ENCODE data around the gene LGR6. TPM values are rescaled to one million over a fixed set of nuclear protein-coding genes. Genes with fewer than 3 reads are reported as not detected.
A peak's percentile ranks its signal among the peaks of the same experiment; 100 is the strongest.

LGR6 gene
- total RNA-seq, 6 experiments from 2014 or later: 0.17 to 2.0 (median 1.0) TPM

DNA sequence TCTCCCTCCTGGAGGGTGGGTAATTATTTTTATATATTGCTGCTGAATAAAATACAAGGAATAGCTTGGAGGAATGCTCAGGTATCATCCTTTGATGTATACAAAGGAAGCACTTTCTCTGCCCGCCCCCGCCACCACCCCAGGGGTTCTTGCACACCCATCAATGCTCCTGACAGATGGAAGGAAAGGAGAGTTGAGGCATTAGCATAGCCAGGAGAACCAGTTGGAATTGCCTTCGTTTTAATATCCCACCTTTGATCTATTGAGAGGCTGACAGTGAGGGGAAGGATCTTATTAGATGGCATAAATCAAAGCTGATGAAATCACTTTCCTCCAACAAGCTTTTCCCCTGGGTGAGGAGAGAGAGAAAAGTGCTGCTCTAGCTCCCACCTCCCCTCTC, 71.1 kb downstream of the LGR6 start:
- WGBS (ENCODE audit: insufficient coverage, low coverage, low lambda C conversion rate, missing lambda C conversion rate): 56% methylated on average over 3 of the region's 3 CpGs
- TF ChIP-seq, protein P1, sequence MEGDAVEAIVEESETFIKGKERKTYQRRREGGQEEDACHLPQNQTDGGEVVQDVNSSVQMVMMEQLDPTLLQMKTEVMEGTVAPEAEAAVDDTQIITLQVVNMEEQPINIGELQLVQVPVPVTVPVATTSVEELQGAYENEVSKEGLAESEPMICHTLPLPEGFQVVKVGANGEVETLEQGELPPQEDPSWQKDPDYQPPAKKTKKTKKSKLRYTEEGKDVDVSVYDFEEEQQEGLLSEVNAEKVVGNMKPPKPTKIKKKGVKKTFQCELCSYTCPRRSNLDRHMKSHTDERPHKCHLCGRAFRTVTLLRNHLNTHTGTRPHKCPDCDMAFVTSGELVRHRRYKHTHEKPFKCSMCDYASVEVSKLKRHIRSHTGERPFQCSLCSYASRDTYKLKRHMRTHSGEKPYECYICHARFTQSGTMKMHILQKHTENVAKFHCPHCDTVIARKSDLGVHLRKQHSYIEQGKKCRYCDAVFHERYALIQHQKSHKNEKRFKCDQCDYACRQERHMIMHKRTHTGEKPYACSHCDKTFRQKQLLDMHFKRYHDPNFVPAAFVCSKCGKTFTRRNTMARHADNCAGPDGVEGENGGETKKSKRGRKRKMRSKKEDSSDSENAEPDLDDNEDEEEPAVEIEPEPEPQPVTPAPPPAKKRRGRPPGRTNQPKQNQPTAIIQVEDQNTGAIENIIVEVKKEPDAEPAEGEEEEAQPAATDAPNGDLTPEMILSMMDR (IDR thresholded peaks at IDR 0.05): no peak
- no peak for TF ChIP-seq POLR2A (IDR thresholded peaks at IDR 0.05)

GRCh38 chr1:202266061-202266765, 72.6 kb downstream of the LGR6 start:
- Histone ChIP-seq H3K4me3 (no peak overlapping the region), H3K27me3 (no peaks in the 10 kb centered on the region), H3K4me1 (no peaks in the 10 kb centered on the region), H3K9me3 (no peaks in the 10 kb centered on the region), H3K36me3 (no peaks in the 10 kb centered on the region), H3K27ac (no peak overlapping the region)
- 79% methylated on average over 5 of the region's 9 CpGs for WGBS (ENCODE audit: insufficient coverage, low coverage, low lambda C conversion rate, missing lambda C conversion rate)
- DNase-seq (peak in 1 of 3 donors; percentile 12), ATAC-seq (no peak)
- intact Hi-C loops (cut with DNase I): no loop called here
- no peak for TF ChIP-seq POLR2A (IDR thresholded peaks at IDR 0.05)
- TF ChIP-seq, protein P1 (IDR thresholded peaks at IDR 0.05): no peak

More for the DNA sequence above, 71.1 kb downstream of the LGR6 start:
- DNase-seq (no peak), ATAC-seq (no peak)
- H3K27ac ChIP-seq: no peak overlapping the region
- H3K36me3 ChIP-seq: no peaks in the 10 kb centered on the region
- intact Hi-C loops (cut with DNase I): no loop called here
- no peaks in the 10 kb centered on the region for H3K27me3 ChIP-seq
- H3K4me3 ChIP-seq: no peak overlapping the region
- H3K9me3 ChIP-seq: no peaks in the 10 kb centered on the region
- H3K4me1 ChIP-seq: no peaks in the 10 kb centered on the region

GRCh38 chr1:202268032-202268431, 74.4 kb downstream of the LGR6 start:
- Histone ChIP-seq H3K9me3 (no peaks in the 10 kb centered on the region), H3K27me3 (no peaks in the 10 kb centered on the region), H3K4me3 (no peak overlapping the region), H3K4me1 (no peaks in the 10 kb centered on the region), H3K27ac (no peak overlapping the region), H3K36me3 (no peaks in the 10 kb centered on the region)
- TF ChIP-seq, protein P1 (IDR thresholded peaks at IDR 0.05): no peak
- no peak for TF ChIP-seq POLR2A (IDR thresholded peaks at IDR 0.05)
- WGBS (ENCODE audit: insufficient coverage, low coverage, low lambda C conversion rate, missing lambda C conversion rate): 59% methylated on average over 4 of the region's 13 CpGs
- intact Hi-C loops (cut with DNase I): no loop called here
- ATAC-seq: no peak
- peak in 1 of 3 donors; percentile 28 for DNase-seq

DNA sequence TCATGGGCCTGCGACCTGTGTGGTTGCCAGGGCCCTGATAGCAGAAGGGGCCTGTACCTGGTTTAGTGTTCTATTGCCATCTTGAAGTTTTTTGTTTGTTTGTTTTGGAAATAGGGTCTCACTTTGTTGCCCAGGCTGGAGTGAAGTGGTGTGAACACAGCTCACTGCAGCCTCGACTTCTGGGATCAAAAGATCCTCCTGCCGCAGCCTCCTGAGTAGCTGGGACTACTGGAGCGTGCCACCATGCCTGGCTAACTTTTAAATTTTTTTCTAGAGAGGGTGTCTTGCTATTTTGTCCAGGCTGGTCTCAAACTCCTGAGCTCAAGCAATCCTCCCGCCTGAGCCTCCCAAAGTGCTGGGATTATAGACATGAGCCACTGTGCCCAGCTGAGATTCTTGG, 75.2 kb downstream of the LGR6 start:
- ATAC-seq: no peak
- Histone ChIP-seq H3K27me3 (no peaks in the 10 kb centered on the region), H3K36me3 (no peaks in the 10 kb centered on the region), H3K9me3 (no peaks in the 10 kb centered on the region), H3K4me3 (no peak overlapping the region), H3K27ac (no peak overlapping the region), H3K4me1 (no peaks in the 10 kb centered on the region)
- no peak for TF ChIP-seq POLR2A (IDR thresholded peaks at IDR 0.05)
- peak in 1 of 3 donors; percentile 15 for DNase-seq
- WGBS (ENCODE audit: insufficient coverage, low coverage, low lambda C conversion rate, missing lambda C conversion rate): 78% methylated on average over 4 of the region's 5 CpGs
- intact Hi-C loops (cut with DNase I): no loop called here

DNA sequence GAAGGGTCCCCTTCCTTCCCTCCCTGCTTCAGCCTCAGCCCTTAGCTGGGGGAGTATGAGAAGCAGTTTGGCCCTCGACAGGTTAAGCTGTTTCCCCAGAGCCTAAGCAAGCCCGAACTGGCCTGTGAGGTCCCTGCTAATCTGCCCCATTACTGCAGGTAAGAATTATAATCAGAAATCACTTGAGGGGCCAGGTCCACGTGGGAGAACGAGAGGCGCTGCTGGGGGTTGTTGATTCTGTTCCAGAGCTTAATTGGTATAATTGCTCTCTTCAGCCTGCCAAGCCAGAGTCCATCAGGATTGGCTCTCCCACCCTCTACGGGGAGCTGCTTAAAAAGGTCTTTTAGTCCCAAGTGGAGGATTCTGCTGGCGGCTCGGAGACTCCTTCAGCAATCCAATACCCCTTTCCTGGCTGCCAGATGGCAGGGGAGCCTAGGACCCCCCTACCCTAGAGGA, 77.3 kb downstream of the LGR6 start:
- WGBS (ENCODE audit: insufficient coverage, low coverage, low lambda C conversion rate, missing lambda C conversion rate): 39% methylated on average over 4 of the region's 8 CpGs
- Histone ChIP-seq H3K4me1 (no peaks in the 10 kb centered on the region), H3K27me3 (no peaks in the 10 kb centered on the region), H3K36me3 (no peaks in the 10 kb centered on the region), H3K27ac (no peak overlapping the region), H3K9me3 (no peaks in the 10 kb centered on the region), H3K4me3 (no peak overlapping the region)
- TF ChIP-seq, protein P1 (IDR thresholded peaks at IDR 0.05): no peak
- TF ChIP-seq POLR2A (IDR thresholded peaks at IDR 0.05): no peak
- DNase-seq (peak in 1 of 3 donors; percentile 9), ATAC-seq (no peak)
- intact Hi-C loops (cut with DNase I): no loop called here

Measured in right lobe of liver (tissue), 6 donors.